KMS-11 (cell line): Measurements from ENCODE around the gene HIPK1.

ENCODE experiments used
- H2AFZ ChIP-seq: fragments of 200-600 bp; sonication (generic); 2 replicates; pipeline ENCODE4 v1.6.1; 2016; ENCODE audit warnings: antibody characterized with exemption, mixed run types, low read depth
- H3K27ac ChIP-seq: fragments of 200-600 bp; sonication (generic); 2 replicates; pipeline ENCODE4 v1.6.1; 2016; ENCODE audit warnings: mild to moderate bottlenecking, mixed run types
- H3K27me3 ChIP-seq: fragments of 200-600 bp; sonication (generic); 2 replicates; pipeline ENCODE4 v1.6.1; 2017; ENCODE audit warnings: mild to moderate bottlenecking, low read depth, mixed run types, moderate library complexity; ENCODE audit not compliant: insufficient read depth
- H3K36me3 ChIP-seq: fragments of 200-600 bp; sonication (generic); 2 replicates; pipeline ENCODE4 v1.6.1; 2017; ENCODE audit warnings: mild to moderate bottlenecking, mixed run types; ENCODE audit not compliant: insufficient read depth
- H3K4me1 ChIP-seq: fragments of 200-600 bp; sonication (generic); 2 replicates; pipeline ENCODE4 v1.6.1; 2016; ENCODE audit warnings: mild to moderate bottlenecking, low read depth, mixed run types; ENCODE audit not compliant: poor library complexity, severe bottlenecking
- H3K4me2 ChIP-seq: fragments of 200-600 bp; sonication (generic); 2 replicates; pipeline ENCODE4 v1.7.0; 2016; ENCODE audit warnings: mild to moderate bottlenecking, mixed run types
- H3K4me3 ChIP-seq: fragments of 200-600 bp; sonication (generic); IDR thresholded peaks from 2 replicates; pipeline ENCODE4 v1.6.1; 2017; ENCODE audit warnings: low read depth, low read length, mixed read lengths; ENCODE audit not compliant: insufficient read depth
- H3K79me2 ChIP-seq: fragments of 200-600 bp; sonication (generic); 2 replicates; pipeline ENCODE4 v1.6.1; 2016; ENCODE audit warnings: low read depth, mixed run types; ENCODE audit not compliant: insufficient read depth
- H3K9ac ChIP-seq: fragments of 200-600 bp; sonication (generic); 2 replicates; pipeline ENCODE4 v1.6.1; 2016; ENCODE audit warnings: mild to moderate bottlenecking, mixed run types
- H4K20me1 ChIP-seq: fragments of 200-600 bp; sonication (generic); 2 replicates; pipeline ENCODE4 v1.6.1; 2016; ENCODE audit warnings: mild to moderate bottlenecking, mixed run types; ENCODE audit not compliant: insufficient read depth
- TF ChIP-seq, protein P1 (sequence below): fragments of 200-600 bp; sonication (generic); conservative IDR thresholded peaks from 2 replicates; pipeline ENCODE4 v1.6.1; 2017; ENCODE audit warnings: low read depth, mild to moderate bottlenecking, antibody characterized with exemption, low read length, moderate library complexity, mixed read lengths

The HIPK1 gene

DNA sequence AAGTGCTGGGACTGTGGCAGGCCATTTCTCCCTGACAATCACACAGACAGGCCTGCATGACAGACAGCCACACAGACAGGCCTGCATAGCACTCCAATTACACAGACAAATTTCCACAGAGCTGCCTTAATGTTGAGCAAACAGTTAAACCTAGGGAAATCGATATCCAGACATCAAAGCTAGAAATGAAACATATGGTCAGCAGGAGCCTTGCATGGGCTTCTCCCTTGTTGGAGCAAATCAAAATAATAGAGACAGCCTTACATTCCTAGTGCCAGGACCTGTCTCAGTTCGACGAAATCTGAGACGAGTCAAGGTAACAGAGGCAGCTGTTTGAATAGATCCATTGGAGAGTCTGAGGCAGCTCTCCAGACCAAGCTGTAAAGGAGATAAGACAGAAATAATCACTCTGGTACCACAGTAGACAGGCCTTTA is 92.6 kb downstream of the HIPK1 start:
- TF ChIP-seq, protein P1, sequence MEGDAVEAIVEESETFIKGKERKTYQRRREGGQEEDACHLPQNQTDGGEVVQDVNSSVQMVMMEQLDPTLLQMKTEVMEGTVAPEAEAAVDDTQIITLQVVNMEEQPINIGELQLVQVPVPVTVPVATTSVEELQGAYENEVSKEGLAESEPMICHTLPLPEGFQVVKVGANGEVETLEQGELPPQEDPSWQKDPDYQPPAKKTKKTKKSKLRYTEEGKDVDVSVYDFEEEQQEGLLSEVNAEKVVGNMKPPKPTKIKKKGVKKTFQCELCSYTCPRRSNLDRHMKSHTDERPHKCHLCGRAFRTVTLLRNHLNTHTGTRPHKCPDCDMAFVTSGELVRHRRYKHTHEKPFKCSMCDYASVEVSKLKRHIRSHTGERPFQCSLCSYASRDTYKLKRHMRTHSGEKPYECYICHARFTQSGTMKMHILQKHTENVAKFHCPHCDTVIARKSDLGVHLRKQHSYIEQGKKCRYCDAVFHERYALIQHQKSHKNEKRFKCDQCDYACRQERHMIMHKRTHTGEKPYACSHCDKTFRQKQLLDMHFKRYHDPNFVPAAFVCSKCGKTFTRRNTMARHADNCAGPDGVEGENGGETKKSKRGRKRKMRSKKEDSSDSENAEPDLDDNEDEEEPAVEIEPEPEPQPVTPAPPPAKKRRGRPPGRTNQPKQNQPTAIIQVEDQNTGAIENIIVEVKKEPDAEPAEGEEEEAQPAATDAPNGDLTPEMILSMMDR, result no peak
- Histone ChIP-seq H3K36me3 (no peaks in the 10 kb centered on the region), H3K27ac (no peak overlapping the region), H3K9ac (no peak overlapping the region), H2AFZ (no peak overlapping the region), H3K4me2 (no peak overlapping the region), H3K4me3 (no peak overlapping the region), H4K20me1 (no peaks in the 10 kb centered on the region), H3K79me2 (no peaks in the 10 kb centered on the region), H3K4me1 (no peaks in the 10 kb centered on the region), H3K27me3 (no peaks in the 10 kb centered on the region)

DNA sequence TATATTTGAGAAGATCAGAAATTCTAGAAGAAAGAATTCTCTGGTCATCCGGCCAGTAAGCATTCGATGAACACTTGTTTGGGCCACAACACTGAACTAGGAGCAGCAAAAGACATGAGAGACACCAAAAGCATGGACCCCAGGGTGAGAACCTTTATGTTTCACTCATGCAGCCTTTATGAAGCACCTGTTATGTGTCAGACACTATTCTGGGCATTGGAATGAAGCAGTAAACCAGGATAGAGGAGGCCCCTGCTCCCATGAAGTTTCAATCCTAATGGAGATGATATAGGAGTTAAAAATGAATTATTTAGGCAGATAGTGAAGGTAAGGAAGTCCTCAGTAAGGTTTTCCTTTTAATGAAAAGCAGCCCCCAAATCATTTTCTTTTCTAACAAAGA is 93.8 kb downstream of the HIPK1 start:
- Histone ChIP-seq H3K4me2 (no peak overlapping the region), H3K9ac (no peak overlapping the region)

DNA sequence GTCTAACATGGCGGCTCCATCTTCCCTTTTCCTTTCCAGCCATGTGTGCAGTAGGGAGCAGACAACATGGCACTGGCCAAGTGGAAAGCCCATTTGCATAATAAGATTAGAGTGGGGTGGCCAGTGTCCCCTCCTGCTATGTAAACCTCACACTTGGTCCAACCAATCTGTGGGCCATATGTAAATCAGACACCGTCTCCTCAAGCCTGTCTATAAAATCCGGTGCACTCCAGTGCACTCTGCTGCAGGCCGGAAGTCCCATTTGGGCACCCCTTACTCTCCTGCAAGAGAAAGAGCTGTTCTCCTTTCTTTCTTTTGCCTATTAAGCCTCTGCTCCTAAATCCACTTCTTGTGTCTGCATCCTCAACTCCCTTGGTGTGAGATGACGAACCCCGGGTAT is 94.3 kb downstream of the HIPK1 start:
- Histone ChIP-seq H3K4me1 (no peaks in the 10 kb centered on the region), H2AFZ (no peak overlapping the region), H3K79me2 (no peaks in the 10 kb centered on the region), H3K27me3 (no peaks in the 10 kb centered on the region), H3K36me3 (no peaks in the 10 kb centered on the region), H4K20me1 (no peaks in the 10 kb centered on the region), H3K4me2 (no peak overlapping the region), H3K9ac (no peak overlapping the region), H3K27ac (no peak overlapping the region), H3K4me3 (no peak overlapping the region)
- TF ChIP-seq, protein P1, result no peak

More for the DNA sequence above, 93.8 kb downstream of the HIPK1 start:
- Histone ChIP-seq H3K27ac (no peak overlapping the region), H2AFZ (no peak overlapping the region), H3K79me2 (no peaks in the 10 kb centered on the region), H3K4me3 (no peak overlapping the region), H3K36me3 (no peaks in the 10 kb centered on the region), H3K4me1 (no peaks in the 10 kb centered on the region), H4K20me1 (no peaks in the 10 kb centered on the region), H3K27me3 (no peaks in the 10 kb centered on the region)
- TF ChIP-seq, protein P1, result no peak

DNA sequence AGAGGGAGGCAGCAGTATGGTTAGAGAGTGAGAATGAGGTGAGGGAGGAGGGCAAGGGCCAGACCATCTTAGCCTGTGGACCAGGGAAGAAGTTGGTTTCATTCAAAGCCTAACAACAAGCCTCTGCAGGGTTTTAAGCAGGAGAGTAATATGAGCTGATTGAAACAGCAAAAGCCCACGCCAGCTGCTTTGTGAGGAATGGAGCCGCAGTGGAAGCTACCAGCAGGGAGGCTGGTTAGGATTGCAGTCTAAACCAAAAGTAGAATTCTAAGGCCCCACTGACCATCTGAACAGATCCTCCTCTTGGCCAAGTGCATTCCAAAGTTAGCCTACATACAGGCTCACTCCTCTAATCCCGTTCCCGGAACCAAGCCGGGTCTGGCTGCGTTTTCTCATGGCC is 94.9 kb downstream of the HIPK1 start:
- H3K27me3 ChIP-seq, result no peaks in the 10 kb centered on the region
- no peak overlapping the region for H2AFZ ChIP-seq
- H3K4me3 ChIP-seq, result no peak overlapping the region
- H3K4me2 ChIP-seq, result no peak overlapping the region
- no peaks in the 10 kb centered on the region for H3K36me3 ChIP-seq
- no peak overlapping the region for H3K27ac ChIP-seq
- H3K79me2 ChIP-seq, result no peaks in the 10 kb centered on the region
- H3K4me1 ChIP-seq, result no peaks in the 10 kb centered on the region
- no peak overlapping the region for H3K9ac ChIP-seq
- H4K20me1 ChIP-seq, result no peaks in the 10 kb centered on the region
- TF ChIP-seq, protein P1, result no peak
